ENCODE measurements around the gene AP1S2. TPM values are rescaled to one million over a fixed set of nuclear protein-coding genes. Genes with fewer than 3 reads are reported as not detected.

The AP1S2 gene
- total RNA-seq, 1 donor from 2014 or later, result 66.1 TPM

GRCh38 chrX:15877380-15877779 lies 22.8 kb upstream of the AP1S2 start:
- Mint-ChIP-seq H3K36me3 (ENCODE audit: low read depth, unreplicated experiment) (no peaks in the 10 kb centered on the region), H3K9me3 (ENCODE audit: unreplicated experiment) (no peaks in the 10 kb centered on the region), H3K4me1 (ENCODE audit: unreplicated experiment) (no peaks in the 10 kb centered on the region), H3K27ac (ENCODE audit: unreplicated experiment) (no peak overlapping the region), H3K4me3 (ENCODE audit: unreplicated experiment) (no peak overlapping the region), H3K27me3 (ENCODE audit: unreplicated experiment) (no peaks in the 10 kb centered on the region)
- TF ChIP-seq CTCF (IDR thresholded peaks at IDR 0.05; ENCODE audit: unreplicated experiment), result no peak
- no peak for DNase-seq (ENCODE audit: low spot score)

- H3K4me1 Mint-ChIP-seq (ENCODE audit: unreplicated experiment), result no peaks in the 10 kb centered on the region
- no peak overlapping the region for H3K27ac Mint-ChIP-seq (ENCODE audit: unreplicated experiment)
- no peaks in the 10 kb centered on the region for H3K9me3 Mint-ChIP-seq (ENCODE audit: unreplicated experiment)
- DNase-seq (ENCODE audit: low spot score), result no peak
- H3K27me3 Mint-ChIP-seq (ENCODE audit: unreplicated experiment), result no peaks in the 10 kb centered on the region
- no peaks in the 10 kb centered on the region for H3K36me3 Mint-ChIP-seq (ENCODE audit: low read depth, unreplicated experiment)
- no peak for TF ChIP-seq CTCF (IDR thresholded peaks at IDR 0.05; ENCODE audit: unreplicated experiment)
- no peak overlapping the region for H3K4me3 Mint-ChIP-seq (ENCODE audit: unreplicated experiment)
Observed at GRCh38 chrX:15874672-15875071, 20.1 kb upstream of the AP1S2 start.

- no peaks in the 10 kb centered on the region for H3K27me3 Mint-ChIP-seq (ENCODE audit: unreplicated experiment)
- no peak overlapping the region for H3K27ac Mint-ChIP-seq (ENCODE audit: unreplicated experiment)
- no peaks in the 10 kb centered on the region for H3K9me3 Mint-ChIP-seq (ENCODE audit: unreplicated experiment)
- no peak overlapping the region for H3K4me3 Mint-ChIP-seq (ENCODE audit: unreplicated experiment)
- no peak for DNase-seq (ENCODE audit: low spot score)
- no peaks in the 10 kb centered on the region for H3K36me3 Mint-ChIP-seq (ENCODE audit: low read depth, unreplicated experiment)
- TF ChIP-seq CTCF (IDR thresholded peaks at IDR 0.05; ENCODE audit: unreplicated experiment), result no peak
- H3K4me1 Mint-ChIP-seq (ENCODE audit: unreplicated experiment), result no peaks in the 10 kb centered on the region
Observed at GRCh38 chrX:15873566-15873965, 19.0 kb upstream of the AP1S2 start.

- Mint-ChIP-seq H3K4me3 (ENCODE audit: unreplicated experiment) (no peak overlapping the region), H3K4me1 (ENCODE audit: unreplicated experiment) (no peaks in the 10 kb centered on the region), H3K36me3 (ENCODE audit: low read depth, unreplicated experiment) (no peaks in the 10 kb centered on the region), H3K9me3 (ENCODE audit: unreplicated experiment) (no peaks in the 10 kb centered on the region), H3K27ac (ENCODE audit: unreplicated experiment) (no peak overlapping the region), H3K27me3 (ENCODE audit: unreplicated experiment) (no peaks in the 10 kb centered on the region)
- TF ChIP-seq CTCF (IDR thresholded peaks at IDR 0.05; ENCODE audit: unreplicated experiment), result no peak
- DNase-seq (ENCODE audit: low spot score), result no peak
Observed at GRCh38 chrX:15870310-15870709, 15.7 kb upstream of the AP1S2 start.

- no peaks in the 10 kb centered on the region for H3K4me1 Mint-ChIP-seq (ENCODE audit: unreplicated experiment)
- no peak overlapping the region for H3K4me3 Mint-ChIP-seq (ENCODE audit: unreplicated experiment)
- no peak for TF ChIP-seq CTCF (IDR thresholded peaks at IDR 0.05; ENCODE audit: unreplicated experiment)
- no peaks in the 10 kb centered on the region for H3K9me3 Mint-ChIP-seq (ENCODE audit: unreplicated experiment)
- no peaks in the 10 kb centered on the region for H3K36me3 Mint-ChIP-seq (ENCODE audit: low read depth, unreplicated experiment)
- H3K27me3 Mint-ChIP-seq (ENCODE audit: unreplicated experiment), result no peaks in the 10 kb centered on the region
- no peak for DNase-seq (ENCODE audit: low spot score)
- H3K27ac Mint-ChIP-seq (ENCODE audit: unreplicated experiment), result no peak overlapping the region
Observed at GRCh38 chrX:15869695-15870094, 15.1 kb upstream of the AP1S2 start.
